HG02678 (cell line): ENCODE results near the gene ACVR1.
"Not testable (repeated sequence)": the region's sequence is repeated elsewhere in the genome, so short reads cannot be mapped to it uniquely, and the experiment has no call there.

Experiments
- ATAC-seq: cut with Tn5 transposase; IDR thresholded peaks from one replicate; pipeline ENCODE4 v1.9.1; 2021; ENCODE audit warnings: mild to moderate bottlenecking, moderate library complexity; ENCODE audit not compliant: unreplicated experiment

The ACVR1 gene

DNA sequence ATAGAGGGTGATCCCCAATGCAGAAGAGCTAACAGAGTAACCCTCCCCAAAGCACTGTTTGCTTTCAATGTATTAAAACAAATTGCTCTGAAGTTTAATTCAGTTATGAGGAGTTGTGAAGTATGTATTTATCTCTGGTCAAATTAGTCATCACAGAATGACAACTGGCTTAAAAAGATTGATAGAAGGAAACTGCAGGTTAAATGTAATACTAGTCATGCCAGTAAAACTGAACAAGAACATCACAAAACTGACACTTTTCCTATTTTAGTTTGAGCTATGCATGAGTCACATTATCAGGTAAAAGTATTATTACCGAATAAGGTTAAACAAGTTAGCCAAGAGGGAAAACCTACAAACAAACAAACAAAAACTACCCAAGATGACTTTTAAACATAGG, 148.4 kb downstream of the ACVR1 start:
- ATAC-seq = no peak

- no peak for ATAC-seq
These were observed 149.2 kb downstream of the ACVR1 start for GRCh38 chr2:157726946-157727345.

DNA sequence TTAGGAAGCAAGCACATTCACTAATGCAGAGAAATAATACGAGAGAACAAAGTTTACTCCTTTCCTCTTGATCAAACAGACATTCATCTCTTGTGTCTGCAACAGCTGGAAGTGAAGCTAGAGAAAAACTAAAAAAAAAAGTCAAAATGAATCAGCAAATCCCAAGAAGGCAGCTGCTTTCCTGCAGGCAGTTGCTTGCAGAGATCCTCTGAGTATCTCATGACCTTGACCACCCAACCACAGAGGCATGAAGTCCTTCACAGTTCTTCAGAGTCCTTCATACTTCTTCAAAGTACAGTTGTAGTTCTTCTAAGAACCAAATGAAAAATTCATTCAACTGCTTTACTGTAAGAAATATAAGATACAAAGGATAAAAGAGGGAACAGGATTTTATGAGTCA, 150.3 kb downstream of the ACVR1 start:
- no peak for ATAC-seq

DNA sequence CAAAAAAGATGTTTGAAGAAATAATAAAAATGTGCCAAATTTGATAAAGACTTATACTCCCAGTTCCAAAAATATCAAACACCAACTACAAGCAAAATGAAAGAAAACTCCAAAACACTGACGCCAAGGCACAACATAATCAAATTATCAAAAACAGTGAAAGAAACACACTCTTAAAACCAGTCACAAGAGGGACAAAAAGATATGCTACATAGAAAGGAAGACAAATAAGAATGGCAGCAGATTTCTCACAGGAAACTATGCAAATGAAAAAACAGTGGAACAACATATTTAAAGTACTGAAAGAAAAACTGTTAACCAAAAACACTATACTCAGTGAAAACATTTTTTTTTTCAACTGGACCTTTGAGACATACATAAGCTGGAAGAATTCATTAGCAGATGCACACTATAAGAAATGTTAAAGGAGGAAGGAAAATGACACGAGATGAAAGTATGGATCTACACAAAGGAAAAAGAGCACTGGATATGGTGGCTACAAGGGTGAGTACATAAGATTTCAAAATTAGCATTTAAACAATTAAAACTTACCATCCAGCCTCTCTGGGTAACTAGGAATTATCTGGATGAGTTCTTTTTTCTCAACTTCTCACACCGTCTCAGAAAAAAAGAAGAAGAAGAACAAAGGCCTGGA, 153.4 kb downstream of the ACVR1 start:
- ATAC-seq = no peak

GRCh38 chr2:157720504-157720903, 155.6 kb downstream of the ACVR1 start:
- ATAC-seq = no peak

GRCh38 chr2:157704653-157705052, 171.5 kb downstream of the ACVR1 start:
- ATAC-seq = not testable (repeated sequence)

GRCh38 chr2:157704148-157704547, 172.0 kb downstream of the ACVR1 start:
- not testable (repeated sequence) for ATAC-seq

DNA sequence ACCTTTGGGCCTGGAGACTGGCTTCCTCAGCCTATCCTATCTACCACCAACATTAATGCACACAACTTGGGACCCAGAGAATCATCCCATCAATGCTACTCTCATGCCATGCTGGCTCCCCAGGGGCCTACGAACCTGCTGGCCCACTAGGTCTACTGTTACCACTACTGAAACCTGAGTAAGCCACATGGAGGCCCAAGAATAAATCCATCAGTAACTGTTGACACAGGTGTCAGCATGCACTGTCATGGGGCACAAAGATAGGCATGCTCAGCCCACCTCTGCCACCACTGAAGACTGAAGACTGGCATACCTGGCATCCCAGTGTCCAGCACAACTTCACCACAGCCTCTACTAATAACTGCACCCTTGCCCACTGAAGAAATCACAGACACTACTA, 176.3 kb downstream of the ACVR1 start:
- no peak for ATAC-seq

- ATAC-seq = no peak
These were observed 177.1 kb downstream of the ACVR1 start for GRCh38 chr2:157699009-157699408.

GRCh38 chr2:157698430-157698829, 177.7 kb downstream of the ACVR1 start:
- no peak for ATAC-seq

DNA sequence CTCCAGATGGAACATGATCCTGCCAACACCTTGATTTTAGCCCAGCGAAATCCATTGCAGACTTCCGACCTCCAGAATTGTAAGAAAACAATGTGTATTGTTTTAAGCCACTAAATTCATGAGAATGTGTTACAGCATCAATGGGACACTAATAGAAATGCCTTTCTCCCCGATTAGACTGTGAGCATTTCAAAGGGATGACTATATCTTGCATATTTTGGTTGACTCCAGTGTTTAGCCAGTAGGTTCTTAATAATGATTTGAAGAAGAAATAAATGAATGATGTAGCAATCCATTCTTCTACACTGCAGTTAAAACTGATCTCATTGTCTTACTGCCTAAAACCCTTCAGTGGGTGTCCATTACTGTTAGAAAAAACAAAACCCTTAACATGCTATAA, 180.1 kb downstream of the ACVR1 start:
- no peak for ATAC-seq

- ATAC-seq = no peak
These were observed 183.4 kb downstream of the ACVR1 start for GRCh38 chr2:157692768-157693167.

- ATAC-seq = no peak
These were observed 184.4 kb downstream of the ACVR1 start for GRCh38 chr2:157691695-157692094.

GRCh38 chr2:157691131-157691530, 185.0 kb downstream of the ACVR1 start:
- no peak for ATAC-seq
